ENCODE results near the gene ABCG2. TPM values are rescaled to one million over a fixed set of nuclear protein-coding genes. Genes with fewer than 3 reads are reported as not detected.

ABCG2 gene
- total and polyA plus RNA-seq, 2 of the 4 experiments (the other 2 are of a cell fraction): 0.50 to 1.1 TPM

DNA sequence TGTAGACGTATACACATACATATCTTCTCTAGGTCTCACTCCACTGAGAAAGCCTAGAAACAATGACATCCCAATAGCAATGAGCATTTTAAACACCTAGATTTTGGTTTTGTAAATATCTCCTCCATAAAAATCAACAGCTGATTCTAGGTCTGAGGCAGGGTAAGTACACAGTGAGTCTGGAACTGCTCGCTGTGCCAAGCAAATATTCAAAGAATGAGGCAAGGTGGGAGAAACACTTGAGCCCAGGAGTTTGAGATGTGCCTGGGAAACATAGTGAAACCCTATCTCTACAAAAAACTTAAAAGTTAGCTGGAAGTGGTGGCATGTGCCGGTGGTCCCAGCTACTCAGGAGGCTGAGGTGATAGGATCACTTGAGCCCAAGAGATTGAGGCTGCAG lies 22.2 kb downstream of the ABCG2 start:
- peak overlapping the region; percentile 39; the same call in 1 of the 2 replicates for H2BK120ac ChIP-seq (ENCODE audit: low read depth, low read length)
- no peak overlapping the region for H2AFZ ChIP-seq (replicated peaks; ENCODE audit: low read length, poor library complexity)
- H3K9ac ChIP-seq (ENCODE audit: low read depth, low read length): no peak overlapping the region
- H3K23ac ChIP-seq (ENCODE audit: low read depth, low read length): no peak overlapping the region
- TF ChIP-seq SMC3 (IDR thresholded peaks at IDR 0.05; ENCODE audit: low read depth, low read length): no peak
- TF ChIP-seq MXI1 (IDR thresholded peaks at IDR 0.05; ENCODE audit: borderline replicate concordance, low read depth, low read length): no peak
- no peak for TF ChIP-seq NFE2L2 (IDR thresholded peaks at IDR 0.05; ENCODE audit: low read depth, low read length)
- TF ChIP-seq MAFK (IDR thresholded peaks at IDR 0.05; ENCODE audit: low read depth, low read length): no peak
- no peak for TF ChIP-seq MAZ (IDR thresholded peaks at IDR 0.05; ENCODE audit: borderline replicate concordance, low read depth, low read length)
- no peak for TF ChIP-seq CTCF (conservative IDR thresholded peaks at IDR 0.05; ENCODE audit: low read depth, low read length)
- TF ChIP-seq CHD1 (IDR thresholded peaks at IDR 0.05; ENCODE audit: low read depth, low read length): no peak
- TF ChIP-seq RFX5 (IDR thresholded peaks at IDR 0.05; ENCODE audit: low read depth, low read length): no peak
- TF ChIP-seq RAD21 (IDR thresholded peaks at IDR 0.05; ENCODE audit: low read length): no peak
- no peak for TF ChIP-seq CEBPB (IDR thresholded peaks at IDR 0.05; ENCODE audit: low read depth, low read length)
- no peak for TF ChIP-seq USF2 (IDR thresholded peaks at IDR 0.05; ENCODE audit: low read depth, low read length)
- no peak for TF ChIP-seq FOS (IDR thresholded peaks at IDR 0.05; ENCODE audit: low read depth, low read length)
- TF ChIP-seq POLR2A (IDR thresholded peaks at IDR 0.05; ENCODE audit: low read depth, low read length): no peak
- TF ChIP-seq BHLHE40 (IDR thresholded peaks at IDR 0.05; ENCODE audit: low read depth, low read length): no peak
- no peak for TF ChIP-seq RCOR1 (IDR thresholded peaks at IDR 0.05; ENCODE audit: insufficient replicate concordance, low read length)
- TF ChIP-seq, protein P1, sequence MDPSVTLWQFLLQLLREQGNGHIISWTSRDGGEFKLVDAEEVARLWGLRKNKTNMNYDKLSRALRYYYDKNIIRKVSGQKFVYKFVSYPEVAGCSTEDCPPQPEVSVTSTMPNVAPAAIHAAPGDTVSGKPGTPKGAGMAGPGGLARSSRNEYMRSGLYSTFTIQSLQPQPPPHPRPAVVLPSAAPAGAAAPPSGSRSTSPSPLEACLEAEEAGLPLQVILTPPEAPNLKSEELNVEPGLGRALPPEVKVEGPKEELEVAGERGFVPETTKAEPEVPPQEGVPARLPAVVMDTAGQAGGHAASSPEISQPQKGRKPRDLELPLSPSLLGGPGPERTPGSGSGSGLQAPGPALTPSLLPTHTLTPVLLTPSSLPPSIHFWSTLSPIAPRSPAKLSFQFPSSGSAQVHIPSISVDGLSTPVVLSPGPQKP (IDR thresholded peaks at IDR 0.05; ENCODE audit: borderline replicate concordance, low read depth, low read length): no peak
- intact Hi-C loops (cut with micrococcal nuclease): loop anchor here (5.0 kb wide), 1 partner anchor 51 kb away; no protein-coding TSS in a partner anchor
- H3K9me1 ChIP-seq (ENCODE audit: insufficient read depth, low read length): peaks cover 9% of the 10 kb centered on the region
- H3K4me1 ChIP-seq (ENCODE audit: control insufficient read depth, insufficient read depth, low read length): peaks cover 9% of the 10 kb centered on the region
- WGBS, 2 experiments (ENCODE audit: extremely low coverage in 2 of 2, insufficient read length in 1 of 2): no CpG with 5 or more reads among the region's 3 CpGs
- peak overlapping the region; percentile 11; the same call in 1 of the 2 replicates for H3K18ac ChIP-seq (ENCODE audit: low read depth, low read length)
- in situ Hi-C loops (cut with MboI; ENCODE audit: low sequenced_read_pairs): no loop called here
- no peak overlapping the region for H3K56ac ChIP-seq (ENCODE audit: extremely low read depth, insufficient read depth, low read length)
- no peak overlapping the region for H3K27ac ChIP-seq (ENCODE audit: insufficient read depth, low read length)
- no peak overlapping the region for H2BK5ac ChIP-seq (ENCODE audit: low read depth, low read length, poor library complexity, severe bottlenecking)
- H3K36me3 ChIP-seq (ENCODE audit: control insufficient read depth, insufficient read depth, low read length): no peaks in the 10 kb centered on the region
- H3K27me3 ChIP-seq (ENCODE audit: control insufficient read depth, insufficient read depth, low read length): no peaks in the 10 kb centered on the region
- peak overlapping the region; percentile 38; the same call in 1 of the 3 replicates for H2BK15ac ChIP-seq (ENCODE audit: low read depth, low read length)
- no TSS peak for BruUV-seq (replicated peaks)
- H3K4ac ChIP-seq (ENCODE audit: low read depth, low read length): peak overlapping the region; percentile 33
- POLR2A ChIA-PET (ENCODE audit: unreplicated experiment): no interaction called here
- H4K20me1 ChIP-seq (ENCODE audit: insufficient read depth, low read length): no peaks in the 10 kb centered on the region
- DNase-seq (no peak), ATAC-seq (ENCODE audit: low read depth) (no peak)
- peak overlapping the region in 1 of 2 experiments; percentile 15; a peak in 2 of 4 replicates for H4K8ac ChIP-seq (ENCODE audit: low read depth in 2 of 2, low read length in 2 of 2)
- no peak overlapping the region for H3K4me2 ChIP-seq (ENCODE audit: low read depth, low read length)
- no peaks in the 10 kb centered on the region for H3K79me1 ChIP-seq (ENCODE audit: low read depth in 1 of 2, low read length in 2 of 2)
- dilution Hi-C loops (cut with HindIII; ENCODE audit: low sequenced_read_pairs, unreplicated experiment): no loop called here
- no peak overlapping the region for H3K4me3 ChIP-seq (ENCODE audit: insufficient read depth, low read depth, low read length)
- CTCF ChIA-PET: interaction anchor here (0.6 to 0.7 kb wide), 3 partner anchors 10 to 511 kb away, joined by 3 to 4 read pairs (median 4); no protein-coding TSS in a partner anchor
- H4K5ac ChIP-seq (ENCODE audit: low read depth, low read length): peak overlapping the region; percentile 24; the same call in 1 of the 2 replicates
- no peak overlapping the region for H4K91ac ChIP-seq (ENCODE audit: insufficient read depth, low read depth, low read length)
- peak overlapping the region; percentile 38; the same call in 1 of the 2 replicates for H2BK20ac ChIP-seq (ENCODE audit: low read depth, low read length)
- H3K9me3 ChIP-seq (ENCODE audit: control insufficient read depth, insufficient read depth, low read length): no peaks in the 10 kb centered on the region
- H2AK9ac ChIP-seq (replicated peaks; ENCODE audit: low read depth, low read length, poor library complexity): no peak overlapping the region
- peak overlapping the region; percentile 45 for H3K14ac ChIP-seq (replicated peaks; ENCODE audit: low read depth, low read length)
- H2AK5ac ChIP-seq (ENCODE audit: low read depth, low read length): peak overlapping the region; percentile 56

Data from IMR-90 (cell line).